Effector memory CD8-positive, alpha-beta T cell (primary cell): ENCODE results near the gene RAB27A.

Experiments
- ATAC-seq: fragments of 150-1000 bp; cut with Tn5 transposase; replicated peaks from 2 replicates; pipeline ENCODE4 v1.10.0; 2021; ENCODE audit warnings: mild to moderate bottlenecking, moderate library complexity
- DNase-seq, 3 experiments: peaks; one replicate each; pipeline ENCODE4 v3.0.0; 2021
- H3K27ac Mint-ChIP-seq, 2 donors: one replicate each; pipeline ENCODE4 v1.8.0; 2022; ENCODE audit warnings: mild to moderate bottlenecking in 2 of 2, mixed read lengths in 2 of 2, moderate library complexity in 2 of 2
- H3K27me3 Mint-ChIP-seq, 2 donors: one replicate each; pipeline ENCODE4 v1.8.0; 2022; ENCODE audit warnings: mixed read lengths in 2 of 2
- H3K36me3 Mint-ChIP-seq: one replicate; pipeline ENCODE4 v1.8.0; 2022; ENCODE audit warnings: mild to moderate bottlenecking, moderate library complexity, mixed read lengths; ENCODE audit not compliant: insufficient read depth
- H3K4me1 Mint-ChIP-seq, 2 donors: one replicate each; pipeline ENCODE4 v1.8.0; 2022; ENCODE audit warnings: low read depth in 2 of 2, mixed read lengths in 2 of 2
- H3K4me3 Mint-ChIP-seq, 2 donors: one replicate each; pipeline ENCODE4 v1.8.0; 2022; ENCODE audit warnings: mild to moderate bottlenecking in 2 of 2, mixed read lengths in 2 of 2, moderate library complexity in 2 of 2
- H3K9me3 Mint-ChIP-seq, 2 donors: one replicate each; pipeline ENCODE4 v1.8.0; 2022; ENCODE audit warnings: mixed read lengths in 2 of 2

Gene RAB27A

DNA sequence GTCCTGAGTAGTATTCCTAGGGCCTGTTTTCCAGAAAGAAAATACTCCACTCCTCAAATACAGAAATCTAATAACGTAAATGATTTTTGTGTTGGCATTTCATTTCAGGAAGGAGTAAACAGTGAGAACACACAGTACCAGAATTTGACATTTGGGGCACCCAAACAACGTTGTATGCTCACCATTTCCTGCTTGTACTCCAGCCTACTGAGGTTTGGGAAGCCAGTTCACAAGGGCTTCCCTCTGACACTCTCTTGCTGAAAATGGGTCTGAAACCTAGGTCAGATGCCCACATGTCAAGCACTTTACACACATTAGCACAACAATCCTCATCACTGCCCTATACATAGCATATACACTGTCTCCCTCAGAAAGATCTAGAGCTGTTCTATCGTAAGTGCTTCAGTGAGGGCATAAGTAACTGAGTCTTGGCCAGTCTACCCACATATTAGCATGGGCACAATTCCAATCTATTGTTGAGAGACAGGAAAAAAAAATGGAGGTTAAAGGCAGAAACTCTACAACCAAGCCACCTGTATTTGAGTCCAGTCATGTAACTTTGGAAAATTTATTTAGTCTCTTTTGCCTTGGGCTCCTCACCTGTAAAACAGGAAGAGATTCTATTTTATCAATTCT lies 49.4 kb downstream of the RAB27A start:
- H3K9me3 Mint-ChIP-seq, result no peaks in the 10 kb centered on the region
- H3K4me1 Mint-ChIP-seq, result peaks cover 28 to 79% of the 10 kb centered on the region in 2 donors
- ATAC-seq (peak; percentile 77), DNase-seq (no peak)
- peak overlapping the region; percentile 6 to 42 for H3K27ac Mint-ChIP-seq
- no peaks in the 10 kb centered on the region for H3K36me3 Mint-ChIP-seq
- peak overlapping the region in 1 of 2 donors; percentile 27 for H3K4me3 Mint-ChIP-seq
- no peaks in the 10 kb centered on the region for H3K27me3 Mint-ChIP-seq

DNA sequence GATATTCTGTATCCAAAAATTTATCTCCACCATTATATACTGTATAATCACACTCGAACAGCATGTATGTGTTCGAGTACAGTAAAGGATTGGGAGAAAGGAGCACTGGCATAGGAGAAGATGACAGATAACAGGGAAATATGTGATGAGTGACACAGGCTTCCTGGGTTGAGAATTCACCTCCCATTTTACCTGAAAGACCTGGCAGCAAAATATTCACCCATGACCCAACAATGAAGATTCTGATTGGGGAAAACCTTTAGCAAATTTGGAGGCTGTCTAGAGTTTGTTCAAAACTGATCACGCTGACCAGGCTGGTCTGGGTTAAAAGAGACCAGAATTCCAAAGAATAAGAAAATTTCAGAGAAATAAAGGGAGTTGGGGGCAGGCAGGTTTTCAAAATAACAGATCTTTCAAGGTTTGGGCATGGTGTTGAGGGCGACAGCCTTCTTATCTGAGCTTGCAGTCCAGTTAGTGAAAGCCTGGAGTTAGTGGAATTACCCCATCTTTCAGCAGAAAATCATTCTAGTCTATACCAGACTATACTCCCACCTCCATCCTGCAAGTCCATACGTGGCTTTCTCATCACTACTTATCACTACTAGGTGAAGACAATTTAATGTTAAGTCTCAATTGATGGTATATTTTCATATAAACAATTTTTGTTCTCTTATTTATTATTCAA lies 50.0 kb downstream of the RAB27A start:
- DNase-seq, result no peak
- Mint-ChIP-seq H3K9me3 (no peaks in the 10 kb centered on the region), H3K36me3 (no peaks in the 10 kb centered on the region), H3K4me3 (no peak overlapping the region), H3K4me1 (peaks cover 23 to 72% of the 10 kb centered on the region in 2 donors), H3K27me3 (no peaks in the 10 kb centered on the region), H3K27ac (peak overlapping the region; percentile 6 to 42)
- ATAC-seq, result no peak

DNA sequence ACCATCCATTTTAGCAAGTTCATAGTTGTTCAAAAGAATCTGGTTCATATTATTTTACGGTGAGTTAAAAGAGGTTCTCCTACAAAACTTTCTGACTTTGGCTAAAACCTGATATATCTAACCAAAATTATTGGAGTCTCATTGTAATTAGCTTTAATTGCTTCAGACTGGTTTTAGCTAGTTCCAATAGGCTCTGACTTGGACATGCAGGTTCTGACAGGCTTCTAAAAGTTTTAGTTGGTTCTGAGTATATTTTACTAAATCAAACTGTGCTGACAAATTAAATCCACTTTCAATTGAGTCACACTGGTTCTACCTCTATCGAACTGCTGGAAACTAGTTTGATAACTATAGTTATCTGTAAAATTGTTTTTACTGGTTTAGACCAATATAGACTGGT lies 50.7 kb downstream of the RAB27A start:
- H3K27ac Mint-ChIP-seq, result peak overlapping the region in 1 of 2 donors; percentile 3
- H3K36me3 Mint-ChIP-seq, result peaks cover 4% of the 10 kb centered on the region
- H3K4me3 Mint-ChIP-seq, result no peak overlapping the region
- DNase-seq (no peak), ATAC-seq (no peak)
- H3K9me3 Mint-ChIP-seq, result no peaks in the 10 kb centered on the region
- peaks cover 23 to 66% of the 10 kb centered on the region in 2 donors for H3K4me1 Mint-ChIP-seq
- no peaks in the 10 kb centered on the region for H3K27me3 Mint-ChIP-seq

DNA sequence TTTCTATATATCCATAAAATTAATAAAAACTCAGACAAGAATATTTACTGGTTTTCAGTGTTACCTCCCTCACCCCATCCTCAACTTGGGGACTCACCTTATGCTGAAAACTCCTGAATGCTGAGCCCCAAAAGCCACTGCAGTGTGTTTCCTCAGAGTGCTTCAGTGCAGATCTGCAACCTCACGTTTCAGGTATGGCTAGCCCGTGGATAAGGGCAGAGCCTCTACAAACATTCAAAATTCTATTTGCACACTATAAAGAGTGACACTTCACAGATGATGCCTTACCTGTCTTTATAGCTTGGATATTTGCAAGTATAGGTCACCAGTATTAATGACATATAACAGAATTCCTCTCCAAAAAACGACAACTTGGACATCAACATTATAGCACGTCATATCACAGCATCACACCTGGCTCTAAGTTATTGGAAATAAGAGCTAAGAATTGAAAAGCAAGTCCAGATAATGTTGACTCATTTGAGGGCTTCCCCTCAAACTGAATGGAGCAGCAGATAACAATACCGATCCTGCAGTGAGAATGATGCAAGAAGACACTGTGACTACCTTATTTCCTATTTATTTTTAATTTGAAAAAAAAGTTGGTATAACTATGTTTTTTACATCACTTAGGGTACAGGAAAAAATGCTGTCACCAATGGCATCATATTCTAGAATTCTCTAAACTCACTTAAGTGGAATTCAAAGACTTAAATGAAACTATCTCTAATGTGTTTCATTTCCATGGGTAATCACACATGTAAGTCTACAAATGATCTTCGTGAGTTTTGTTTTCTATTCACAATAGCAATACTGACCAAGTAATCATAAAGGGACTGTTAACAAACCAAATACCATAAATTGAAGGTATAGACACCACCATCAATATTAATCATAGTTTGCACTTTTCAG lies 52.1 kb downstream of the RAB27A start:
- no peak for DNase-seq
- Mint-ChIP-seq H3K27ac (peak overlapping the region in 1 of 2 donors; percentile 3), H3K27me3 (no peaks in the 10 kb centered on the region), H3K4me3 (no peak overlapping the region), H3K4me1 (peaks cover 23 to 61% of the 10 kb centered on the region in 2 donors), H3K36me3 (peaks cover 11% of the 10 kb centered on the region), H3K9me3 (no peaks in the 10 kb centered on the region)
- no peak for ATAC-seq

DNA sequence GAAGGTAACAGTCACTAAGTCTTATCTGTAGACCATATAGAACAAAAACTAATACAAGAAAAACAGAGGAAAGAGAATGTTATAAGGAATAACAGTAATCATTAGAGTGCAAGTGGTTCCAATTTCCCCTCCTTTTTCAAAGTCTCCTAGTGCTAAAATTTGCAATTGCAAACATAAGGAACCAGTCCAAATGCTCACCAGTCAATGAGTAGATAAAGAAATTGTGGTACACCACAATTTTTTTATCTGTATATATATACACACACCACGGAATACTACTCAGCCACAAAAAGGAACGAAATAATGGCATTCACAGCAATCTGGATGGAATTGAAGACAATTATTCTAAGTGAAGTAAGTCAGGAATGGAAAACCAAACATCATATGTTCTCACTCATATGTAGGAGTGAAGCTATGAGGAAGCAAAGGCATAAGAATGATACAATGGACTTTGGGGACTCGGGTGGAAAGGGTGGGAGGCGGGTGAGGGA lies 54.0 kb downstream of the RAB27A start:
- ATAC-seq (no peak), DNase-seq (no peak)
- Mint-ChIP-seq H3K9me3 (no peaks in the 10 kb centered on the region), H3K4me3 (no peak overlapping the region), H3K4me1 (peaks cover 25 to 63% of the 10 kb centered on the region in 2 donors), H3K27ac (peak overlapping the region in 1 of 2 donors; percentile 54), H3K36me3 (peaks cover 11% of the 10 kb centered on the region), H3K27me3 (no peaks in the 10 kb centered on the region)

DNA sequence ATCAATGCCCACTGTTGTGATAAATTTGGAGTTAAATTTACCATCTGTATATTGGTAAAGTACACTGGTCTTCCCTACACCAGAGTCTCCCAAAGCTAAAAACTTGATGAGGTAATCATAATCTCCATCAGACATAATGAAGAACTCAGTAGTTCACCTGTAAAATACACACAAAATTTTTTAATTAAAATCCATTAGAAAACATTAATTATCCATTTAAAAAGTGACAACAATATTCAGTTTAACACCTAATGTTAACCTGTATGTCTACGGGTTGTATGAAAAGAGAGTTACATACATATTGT lies 54.9 kb downstream of the RAB27A start:
- Mint-ChIP-seq H3K9me3 (no peaks in the 10 kb centered on the region), H3K4me1 (peaks cover 24 to 63% of the 10 kb centered on the region in 2 donors), H3K36me3 (peaks cover 18% of the 10 kb centered on the region), H3K4me3 (no peak overlapping the region), H3K27me3 (no peaks in the 10 kb centered on the region), H3K27ac (peak overlapping the region in 1 of 2 donors; percentile 20)
- ATAC-seq, result no peak
- DNase-seq, result no peak

DNA sequence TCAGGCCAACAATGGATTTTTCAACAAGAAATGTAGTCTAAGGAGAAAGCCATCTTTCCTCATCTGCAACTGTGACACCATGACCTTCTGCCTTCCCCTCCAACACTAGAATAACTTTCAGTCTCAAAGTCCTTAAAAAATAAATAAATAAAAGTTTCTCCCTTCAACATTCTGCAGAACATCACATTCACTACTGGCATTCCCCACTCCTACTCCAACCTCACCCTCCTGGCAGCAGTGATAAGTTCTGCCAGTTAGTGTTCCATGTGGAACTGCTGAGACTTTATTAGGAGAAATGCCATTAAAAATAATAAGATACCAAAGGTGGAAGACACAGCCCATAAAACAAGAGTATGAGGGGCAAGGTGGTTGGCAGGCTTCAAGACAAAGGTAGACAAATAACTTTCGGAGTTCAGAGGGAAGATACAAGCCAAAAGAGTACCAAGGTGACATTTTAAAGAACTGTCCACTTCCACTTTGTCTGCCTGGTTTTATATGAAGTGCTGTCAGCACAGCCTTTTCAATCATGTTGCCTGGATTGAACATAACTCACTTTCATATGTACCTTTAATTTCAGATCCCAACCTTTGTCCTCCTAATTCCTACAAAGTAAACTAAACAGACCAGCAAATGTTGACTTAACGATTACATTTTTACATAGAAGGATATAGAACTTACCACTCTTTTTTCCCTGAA lies 55.4 kb downstream of the RAB27A start:
- peak overlapping the region in 1 of 2 donors; percentile 20 for H3K27ac Mint-ChIP-seq
- peaks cover 21 to 60% of the 10 kb centered on the region in 2 donors for H3K4me1 Mint-ChIP-seq
- no peak overlapping the region for H3K4me3 Mint-ChIP-seq
- ATAC-seq (no peak), DNase-seq (no peak)
- peaks cover 22% of the 10 kb centered on the region for H3K36me3 Mint-ChIP-seq
- no peaks in the 10 kb centered on the region for H3K9me3 Mint-ChIP-seq
- no peaks in the 10 kb centered on the region for H3K27me3 Mint-ChIP-seq

DNA sequence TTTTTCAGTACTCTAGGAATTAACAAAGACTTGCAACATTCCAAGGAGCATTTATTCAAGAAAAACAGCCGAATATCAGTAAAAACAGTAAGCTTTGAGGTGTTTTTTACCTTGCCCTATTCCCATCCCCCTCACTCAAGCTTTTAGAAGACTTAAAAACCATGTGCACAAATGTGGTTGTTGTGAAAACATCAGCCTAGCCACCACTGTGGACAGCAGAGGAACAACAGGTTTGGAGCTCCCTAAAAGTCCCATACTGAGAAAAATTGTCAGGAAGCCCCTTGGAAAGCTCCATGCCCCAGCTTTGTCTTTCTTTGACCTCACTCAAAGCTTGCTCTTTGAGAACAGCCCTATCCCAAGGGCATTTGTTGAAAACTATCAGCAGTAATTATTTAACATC lies 58.2 kb downstream of the RAB27A start:
- Mint-ChIP-seq H3K4me3 (no peak overlapping the region), H3K9me3 (no peaks in the 10 kb centered on the region), H3K27ac (peak overlapping the region; percentile 41 to 90), H3K4me1 (peaks cover 10 to 41% of the 10 kb centered on the region in 2 donors), H3K27me3 (no peaks in the 10 kb centered on the region), H3K36me3 (peaks cover 33% of the 10 kb centered on the region)
- DNase-seq, result no peak
- ATAC-seq, result no peak

DNA sequence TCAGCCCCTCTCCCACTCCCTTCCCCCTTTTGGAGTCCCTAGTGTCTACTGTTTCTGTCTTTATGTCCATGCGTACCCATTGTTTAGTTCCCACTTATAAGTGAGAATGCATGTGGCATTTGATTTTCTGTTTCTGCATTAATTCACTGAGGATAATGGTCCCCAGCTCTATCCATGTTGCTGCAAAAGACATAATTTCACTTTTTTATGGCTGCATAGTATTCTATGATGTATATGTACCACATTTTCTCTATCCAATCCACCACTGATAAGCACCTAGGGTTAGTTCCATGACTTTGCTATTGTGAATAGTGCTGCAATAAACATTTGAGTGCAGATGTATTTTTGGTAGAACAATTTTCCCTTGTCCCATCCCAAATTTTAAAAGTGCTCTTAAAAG lies 58.7 kb downstream of the RAB27A start:
- ATAC-seq, result no peak
- Mint-ChIP-seq H3K4me3 (peak overlapping the region in 1 of 2 donors; percentile 69), H3K36me3 (peaks cover 38% of the 10 kb centered on the region), H3K27ac (peak overlapping the region; percentile 41 to 90), H3K4me1 (peaks cover 13 to 40% of the 10 kb centered on the region in 2 donors), H3K27me3 (no peaks in the 10 kb centered on the region), H3K9me3 (no peaks in the 10 kb centered on the region)
- no peak for DNase-seq

DNA sequence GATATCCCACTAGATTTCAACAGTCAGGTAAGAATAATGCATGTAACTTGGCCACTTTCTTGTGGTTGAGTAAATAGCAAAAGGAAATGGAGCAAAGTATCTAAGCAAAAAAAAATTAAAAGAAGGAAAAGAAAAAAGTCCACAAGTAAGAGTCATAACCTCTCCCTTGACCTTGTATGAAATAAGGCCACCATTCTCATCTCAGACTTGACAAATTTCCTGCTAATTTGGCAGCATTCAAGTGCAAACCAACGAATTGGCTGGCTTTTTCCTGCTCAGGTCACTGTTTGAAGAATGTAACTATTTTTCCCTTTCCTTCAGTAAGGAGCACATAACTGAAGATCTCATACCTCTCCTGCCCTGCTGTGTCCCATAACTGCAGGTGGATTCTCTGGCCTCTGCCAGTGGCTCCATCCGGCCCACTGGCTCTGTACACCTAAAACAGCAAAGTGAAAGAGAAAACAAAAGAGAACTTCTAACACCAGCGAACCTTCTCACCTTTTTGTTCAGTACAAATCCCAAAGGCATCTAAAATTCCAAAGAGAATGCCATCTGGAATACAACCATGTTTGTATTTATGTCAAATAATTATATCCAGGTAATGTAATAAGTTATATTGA lies 59.5 kb downstream of the RAB27A start:
- Mint-ChIP-seq H3K27me3 (no peaks in the 10 kb centered on the region), H3K36me3 (peaks cover 42% of the 10 kb centered on the region), H3K4me1 (peaks cover 18 to 43% of the 10 kb centered on the region in 2 donors), H3K9me3 (no peaks in the 10 kb centered on the region), H3K27ac (peak overlapping the region; percentile 90 to 91), H3K4me3 (peak overlapping the region; percentile 63 to 69)
- DNase-seq (no peak), ATAC-seq (peak; percentile 76)

DNA sequence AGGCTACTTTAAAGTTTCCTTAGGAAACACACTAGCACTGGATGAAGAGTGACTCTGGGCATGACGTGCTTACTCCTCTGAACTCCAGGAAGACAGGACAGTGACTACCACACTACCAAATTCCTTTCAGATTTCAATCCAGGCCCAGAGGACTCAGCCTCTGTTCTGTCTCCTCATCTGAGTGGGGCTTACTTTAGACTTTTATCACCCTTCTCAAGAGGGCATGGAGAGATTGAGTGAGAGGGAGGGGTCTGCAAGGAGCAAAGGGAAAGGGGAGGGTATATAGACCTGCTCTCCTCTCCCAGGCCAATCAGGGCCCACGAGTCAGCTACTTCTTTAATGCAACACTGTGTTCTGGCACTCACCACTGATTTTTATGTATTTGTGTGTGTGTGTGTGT lies 63.5 kb downstream of the RAB27A start:
- peaks cover 44 to 61% of the 10 kb centered on the region in 2 donors for H3K4me1 Mint-ChIP-seq

DNA sequence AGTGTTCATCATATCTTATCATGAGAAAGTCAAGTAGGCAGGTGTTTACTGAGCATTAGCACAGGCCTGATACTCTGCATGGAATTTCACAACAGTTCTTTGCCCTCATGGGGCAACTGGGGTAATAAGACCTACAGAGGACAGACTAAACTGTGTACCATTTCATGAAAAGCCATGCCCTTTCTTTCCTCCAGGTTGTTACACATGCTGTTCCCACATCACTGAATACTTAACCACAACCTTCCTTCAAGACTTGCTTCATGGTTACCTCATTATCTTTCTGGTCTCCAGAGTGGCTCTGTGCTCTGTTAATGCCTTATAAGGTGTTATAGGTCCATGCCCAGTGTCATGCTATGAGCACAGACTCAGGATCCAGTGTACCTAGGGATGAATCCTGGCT lies 64.7 kb downstream of the RAB27A start:
- peaks cover 38% of the 10 kb centered on the region for H3K36me3 Mint-ChIP-seq
- peak; percentile 70 for ATAC-seq
- no peaks in the 10 kb centered on the region for H3K9me3 Mint-ChIP-seq
- H3K27ac Mint-ChIP-seq, result peak overlapping the region; percentile 4 to 74
- no peak for DNase-seq
- peak overlapping the region; percentile 48 to 49 for H3K4me3 Mint-ChIP-seq
- H3K4me1 Mint-ChIP-seq, result peaks cover 41 to 54% of the 10 kb centered on the region in 2 donors
- H3K27me3 Mint-ChIP-seq, result no peaks in the 10 kb centered on the region

More for the DNA sequence above, 63.5 kb downstream of the RAB27A start:
- Mint-ChIP-seq H3K27ac (peak overlapping the region in 1 of 2 donors; percentile 74), H3K4me3 (no peak overlapping the region), H3K9me3 (no peaks in the 10 kb centered on the region), H3K36me3 (peaks cover 34% of the 10 kb centered on the region), H3K27me3 (no peaks in the 10 kb centered on the region)
- DNase-seq (no peak), ATAC-seq (no peak)
